Neural progenitor cell (in vitro differentiated cells): Measurements from ENCODE around the gene TLL2. TPM values are rescaled to one million over a fixed set of nuclear protein-coding genes. Genes with fewer than 3 reads are reported as not detected.

Experiments used
- DNase-seq: peaks from one replicate; pipeline ENCODE4 v3.0.0-alpha.2; 2016; ENCODE audit warnings: low spot score
- H2AFZ ChIP-seq: fragments of 200-600 bp; sonication (generic); replicated peaks from 2 replicates; pipeline ENCODE4 v1.6.1; 2016; ENCODE audit warnings: antibody characterized with exemption
- H3F3A ChIP-seq: fragments of 200-600 bp; sonication (generic); 2 replicates; pipeline ENCODE4 v1.6.1; 2016; ENCODE audit warnings: antibody characterized with exemption, low read depth
- H3K27ac ChIP-seq: fragments of 200-600 bp; sonication (generic); 2 replicates; pipeline ENCODE4 v1.5.1; 2016; ENCODE audit warnings: mild to moderate bottlenecking
- H3K27me3 ChIP-seq: fragments of 200-600 bp; sonication (generic); 2 replicates; pipeline ENCODE4 v1.6.1; 2016; ENCODE audit warnings: mild to moderate bottlenecking, moderate library complexity
- H3K36me3 ChIP-seq: fragments of 200-600 bp; sonication (generic); 2 replicates; pipeline ENCODE4 v1.5.1; 2016
- H3K4me1 ChIP-seq: fragments of 200-600 bp; sonication (generic); 2 replicates; pipeline ENCODE4 v1.6.1; 2016; ENCODE audit warnings: mixed run types
- H3K4me2 ChIP-seq: fragments of 200-600 bp; sonication (generic); 2 replicates; pipeline ENCODE4 v1.6.1; 2016
- H3K4me3 ChIP-seq: fragments of 200-600 bp; sonication (generic); 2 replicates; pipeline ENCODE4 v1.5.1; 2016
- H3K79me2 ChIP-seq: fragments of 200-600 bp; sonication (generic); 2 replicates; pipeline ENCODE4 v1.6.1; 2016; ENCODE audit warnings: low read depth
- H3K9ac ChIP-seq: fragments of 200-600 bp; sonication (generic); 2 replicates; pipeline ENCODE4 v1.6.1; 2016
- H3K9me3 ChIP-seq: fragments of 200-600 bp; sonication (generic); 2 replicates; pipeline ENCODE4 v1.5.1; 2016; ENCODE audit warnings: low read depth
- H4K20me1 ChIP-seq: fragments of 200-600 bp; sonication (generic); 2 replicates; pipeline ENCODE4 v1.6.1; 2016; ENCODE audit warnings: low read depth
- H3K27ac Mint-ChIP-seq: 3 replicates; pipeline ENCODE4 v1.8.0; 2021; ENCODE audit warnings: mixed read lengths
- H3K27me3 Mint-ChIP-seq: 2 replicates; pipeline ENCODE4 v1.8.0; 2022; ENCODE audit warnings: low read depth, mild to moderate bottlenecking, inconsistent platforms, moderate library complexity, mixed read lengths; ENCODE audit not compliant: insufficient read depth
- H3K36me3 Mint-ChIP-seq: 3 replicates; pipeline ENCODE4 v1.8.0; 2021; ENCODE audit warnings: mixed read lengths
- H3K4me1 Mint-ChIP-seq: 3 replicates; pipeline ENCODE4 v1.8.0; 2021; ENCODE audit warnings: mixed read lengths
- H3K4me3 Mint-ChIP-seq: 3 replicates; pipeline ENCODE4 v1.8.0; 2021; ENCODE audit warnings: mild to moderate bottlenecking, moderate library complexity, mixed read lengths
- H3K9me3 Mint-ChIP-seq: 3 replicates; pipeline ENCODE4 v1.8.0; 2020; ENCODE audit warnings: mixed read lengths
- CTCF ChIP-seq: fragments of 200-600 bp; sonication (generic); IDR thresholded peaks from 2 replicates; pipeline ENCODE4 v1.5.1; 2017; ENCODE audit warnings: antibody characterized with exemption, mild to moderate bottlenecking
- EZH2 ChIP-seq: fragments of 200-600 bp; sonication (generic); IDR thresholded peaks from 2 replicates; pipeline ENCODE4 v1.6.1; 2017; ENCODE audit warnings: antibody characterized with exemption, mild to moderate bottlenecking, moderate library complexity
- EZH2phosphoT487 ChIP-seq: fragments of 200-600 bp; sonication (generic); IDR thresholded peaks from 2 replicates; pipeline ENCODE4 v1.6.1; 2017; ENCODE audit warnings: antibody characterized with exemption
- total RNA-seq: library from RNA; depleted of rRNA; stranded (reverse); fragments of >200 nt; gene quantifications from 2 replicates; pipeline ENCODE4 v1.2.3, GENCODE V29; 2015; ENCODE audit warnings: low replicate concordance

The TLL2 gene
- total RNA-seq, 1 donor from 2014 or later = 0.22 TPM

DNA sequence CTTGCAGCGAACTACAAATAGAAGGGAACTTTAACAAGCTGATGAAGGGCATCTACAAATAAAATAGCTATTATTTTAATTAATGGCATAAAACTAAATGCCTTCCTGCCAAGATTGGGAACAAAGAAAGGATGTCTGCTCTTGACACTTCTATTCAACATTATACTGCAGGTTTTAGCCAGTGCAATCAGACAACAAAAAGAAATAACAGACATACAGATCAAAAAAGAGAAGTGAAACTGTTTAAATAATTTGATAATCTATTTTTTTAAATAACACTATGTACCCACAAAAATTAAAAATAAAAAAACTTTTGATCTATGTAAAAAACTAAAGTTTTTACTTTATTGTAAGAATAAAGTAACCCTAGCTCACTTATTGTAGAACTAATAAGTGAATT, 22.4 kb upstream of the TLL2 start:
- Histone ChIP-seq H3K27me3 (no peaks in the 10 kb centered on the region), H3K4me1 (no peaks in the 10 kb centered on the region), H3K4me3 (no peak overlapping the region), H3K4me2 (no peak overlapping the region), H2AFZ (no peak overlapping the region), H4K20me1 (no peaks in the 10 kb centered on the region), H3K27ac (no peak overlapping the region), H3K9me3 (no peaks in the 10 kb centered on the region), H3K79me2 (peaks cover 18% of the 10 kb centered on the region), H3K36me3 (peaks cover 21% of the 10 kb centered on the region), H3K9ac (no peak overlapping the region), H3F3A (no peaks in the 10 kb centered on the region)
- H3K9me3 Mint-ChIP-seq = no peaks in the 10 kb centered on the region
- H3K4me3 Mint-ChIP-seq = no peak overlapping the region
- no peaks in the 10 kb centered on the region for H3K4me1 Mint-ChIP-seq
- DNase-seq = no peak
- H3K27ac Mint-ChIP-seq = no peak overlapping the region
- peaks cover 31% of the 10 kb centered on the region for H3K36me3 Mint-ChIP-seq
- TF ChIP-seq CTCF = no peak
- no peak for TF ChIP-seq EZH2
- no peak for TF ChIP-seq EZH2phosphoT487
- H3K27me3 Mint-ChIP-seq = no peaks in the 10 kb centered on the region

GRCh38 chr10:96532523-96532922, 18.8 kb upstream of the TLL2 start:
- no peak overlapping the region for H3K4me3 ChIP-seq
- Mint-ChIP-seq H3K36me3 (peaks cover 15% of the 10 kb centered on the region), H3K9me3 (no peaks in the 10 kb centered on the region), H3K27ac (no peak overlapping the region), H3K27me3 (no peaks in the 10 kb centered on the region), H3K4me1 (no peaks in the 10 kb centered on the region), H3K4me3 (no peak overlapping the region)
- DNase-seq = no peak
- no peak overlapping the region for H3K27ac ChIP-seq
- H2AFZ ChIP-seq = no peak overlapping the region
- peaks cover 8% of the 10 kb centered on the region for H4K20me1 ChIP-seq
- no peak overlapping the region for H3K9ac ChIP-seq
- H3K36me3 ChIP-seq = peaks cover 12% of the 10 kb centered on the region
- H3K79me2 ChIP-seq = peaks cover 17% of the 10 kb centered on the region
- no peak overlapping the region for H3K4me2 ChIP-seq
- H3K4me1 ChIP-seq = no peaks in the 10 kb centered on the region
- H3K9me3 ChIP-seq = no peaks in the 10 kb centered on the region
- no peaks in the 10 kb centered on the region for H3K27me3 ChIP-seq
- no peaks in the 10 kb centered on the region for H3F3A ChIP-seq
- no peak for TF ChIP-seq EZH2
- no peak for TF ChIP-seq CTCF
- TF ChIP-seq EZH2phosphoT487 = no peak

- H3K9me3 Mint-ChIP-seq = no peaks in the 10 kb centered on the region
- Histone ChIP-seq H3K4me1 (no peaks in the 10 kb centered on the region), H3K27ac (no peak overlapping the region), H3K4me2 (no peak overlapping the region), H3F3A (no peaks in the 10 kb centered on the region), H2AFZ (no peak overlapping the region), H3K36me3 (peaks cover 17% of the 10 kb centered on the region), H3K9ac (no peak overlapping the region), H3K4me3 (no peak overlapping the region), H3K79me2 (peaks cover 4% of the 10 kb centered on the region), H4K20me1 (peaks cover 8% of the 10 kb centered on the region), H3K27me3 (no peaks in the 10 kb centered on the region), H3K9me3 (no peaks in the 10 kb centered on the region)
- no peak for TF ChIP-seq EZH2
- no peak for TF ChIP-seq EZH2phosphoT487
- TF ChIP-seq CTCF = no peak
- no peaks in the 10 kb centered on the region for H3K27me3 Mint-ChIP-seq
- H3K27ac Mint-ChIP-seq = no peak overlapping the region
- no peaks in the 10 kb centered on the region for H3K4me1 Mint-ChIP-seq
- peaks cover 19% of the 10 kb centered on the region for H3K36me3 Mint-ChIP-seq
- H3K4me3 Mint-ChIP-seq = no peak overlapping the region
- DNase-seq = no peak
These were observed 16.0 kb upstream of the TLL2 start for GRCh38 chr10:96529634-96530279.
